NCI-H82 treated with DMSO at 0.1 percent for 48 hours (cell line): Measurements from ENCODE around the gene WNT3A.

ENCODE experiments used
- DNase-seq: peaks from one replicate; lab custom pipeline; 2025; ENCODE audit not compliant: unreplicated experiment; lab: John Stamatoyannopoulos, UW

Gene WNT3A

DNA sequence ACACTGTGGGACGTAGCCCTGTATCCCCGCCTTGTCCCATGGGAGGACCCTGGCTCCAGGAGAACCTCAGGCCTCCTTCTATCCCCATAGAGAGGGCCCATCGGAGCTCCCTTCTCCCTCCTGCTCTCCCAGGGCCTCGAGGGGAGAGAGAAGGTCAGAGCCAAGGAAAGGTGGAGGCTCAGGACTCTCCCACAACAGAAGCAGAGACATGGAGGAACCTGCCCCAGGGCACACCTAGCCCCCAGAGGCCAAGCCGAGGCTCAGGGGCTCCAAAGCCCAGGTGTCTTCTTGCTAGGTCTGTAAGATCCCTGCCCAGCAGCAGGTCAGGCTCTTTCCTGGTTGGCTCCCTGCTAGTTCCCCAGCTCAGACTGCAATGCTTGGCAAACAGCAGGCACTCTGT lies 41.3 kb downstream of the WNT3A start:
- DNase-seq, result no peak

DNA sequence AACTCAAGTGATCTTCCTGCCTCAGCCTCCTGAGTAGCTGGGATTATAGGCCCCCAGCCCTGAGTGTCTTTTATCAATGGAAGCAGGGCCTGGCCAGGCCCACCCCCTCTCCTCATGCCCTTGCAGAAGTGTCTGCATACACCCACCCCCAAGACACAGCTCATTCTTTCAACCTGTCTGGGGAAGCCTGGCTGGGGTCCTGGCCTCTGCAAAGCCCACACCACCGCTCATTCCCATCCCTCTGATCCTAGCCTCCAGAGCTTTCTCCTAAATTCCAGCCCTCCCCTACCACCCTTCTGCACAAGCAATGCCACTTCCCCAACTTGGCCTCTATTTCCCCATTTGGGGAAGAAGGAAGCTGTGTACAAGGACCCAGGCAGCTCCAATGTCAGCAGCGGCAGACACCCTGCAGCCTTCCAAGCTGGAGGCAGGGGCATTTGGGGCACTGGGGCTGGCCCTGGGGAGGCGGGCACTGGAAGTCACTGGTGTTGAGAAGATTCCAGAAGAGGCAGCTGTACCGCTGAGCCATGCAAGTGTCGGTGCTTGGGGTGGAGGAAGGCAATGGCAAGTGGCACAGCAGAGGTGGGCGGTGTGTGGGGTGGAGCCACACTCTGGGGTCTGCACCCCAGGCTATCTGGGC lies 42.0 kb downstream of the WNT3A start:
- no peak for DNase-seq

DNA sequence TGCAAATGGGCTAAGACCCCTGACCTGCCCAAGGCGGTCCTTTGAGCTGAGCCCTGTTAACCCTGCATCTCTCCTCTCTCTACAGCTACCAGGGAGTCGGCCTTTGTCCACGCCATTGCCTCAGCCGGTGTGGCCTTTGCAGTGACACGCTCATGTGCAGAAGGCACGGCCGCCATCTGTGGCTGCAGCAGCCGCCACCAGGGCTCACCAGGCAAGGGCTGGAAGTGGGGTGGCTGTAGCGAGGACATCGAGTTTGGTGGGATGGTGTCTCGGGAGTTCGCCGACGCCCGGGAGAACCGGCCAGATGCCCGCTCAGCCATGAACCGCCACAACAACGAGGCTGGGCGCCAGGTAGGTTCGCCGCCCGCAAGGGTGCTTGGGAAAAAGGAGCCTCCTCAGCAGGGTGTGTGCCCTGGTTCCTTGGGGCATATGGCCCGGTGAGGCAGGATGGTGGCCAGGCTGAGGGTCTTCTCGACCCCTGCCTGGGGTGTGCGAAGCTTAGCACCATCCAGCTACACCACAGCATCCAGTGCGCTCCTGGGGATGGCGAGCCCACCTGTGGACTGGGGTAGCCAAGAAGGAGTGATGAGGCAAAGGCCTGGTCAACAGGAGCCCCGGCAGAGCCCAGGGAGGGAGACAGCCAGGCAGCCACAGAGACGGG lies 43.9 kb downstream of the WNT3A start:
- DNase-seq, result no peak

DNA sequence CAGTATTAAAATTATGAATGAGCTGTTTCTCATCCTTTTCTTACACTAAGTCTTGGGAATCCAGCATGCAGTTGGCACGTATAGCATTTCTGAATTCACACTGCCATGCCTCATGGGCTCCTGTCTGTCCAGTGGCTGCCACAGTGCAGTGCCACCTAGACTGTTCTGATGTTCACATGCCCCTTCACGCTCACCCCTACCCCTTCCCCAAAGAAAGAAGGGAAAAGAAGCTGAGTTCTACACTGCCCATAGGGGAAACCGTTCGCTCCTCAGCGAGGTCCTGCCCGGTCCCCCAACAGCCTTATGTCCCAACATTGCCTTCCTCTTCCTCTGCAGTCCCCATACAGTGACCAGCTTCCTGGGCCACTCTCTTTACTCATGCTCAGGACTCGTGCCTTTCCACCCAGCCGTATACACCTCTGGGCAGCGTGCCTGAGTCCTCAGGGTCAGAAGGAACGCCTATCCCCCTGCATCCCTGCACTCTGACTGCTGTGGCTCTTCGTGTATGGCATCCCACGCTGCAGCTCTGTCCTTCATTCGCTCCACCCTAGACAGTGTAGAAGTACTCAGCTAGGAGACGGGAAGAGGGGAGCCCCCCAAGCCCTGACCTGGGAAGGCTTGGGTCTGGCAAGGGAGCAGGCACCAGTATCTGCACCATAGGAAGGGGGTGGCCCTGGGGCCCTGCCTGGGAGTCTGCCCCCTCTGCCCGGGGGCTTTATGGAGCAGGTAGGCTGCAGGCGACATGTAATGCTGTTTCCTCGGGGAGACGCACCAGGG lies 51.6 kb downstream of the WNT3A start:
- DNase-seq, result no peak

DNA sequence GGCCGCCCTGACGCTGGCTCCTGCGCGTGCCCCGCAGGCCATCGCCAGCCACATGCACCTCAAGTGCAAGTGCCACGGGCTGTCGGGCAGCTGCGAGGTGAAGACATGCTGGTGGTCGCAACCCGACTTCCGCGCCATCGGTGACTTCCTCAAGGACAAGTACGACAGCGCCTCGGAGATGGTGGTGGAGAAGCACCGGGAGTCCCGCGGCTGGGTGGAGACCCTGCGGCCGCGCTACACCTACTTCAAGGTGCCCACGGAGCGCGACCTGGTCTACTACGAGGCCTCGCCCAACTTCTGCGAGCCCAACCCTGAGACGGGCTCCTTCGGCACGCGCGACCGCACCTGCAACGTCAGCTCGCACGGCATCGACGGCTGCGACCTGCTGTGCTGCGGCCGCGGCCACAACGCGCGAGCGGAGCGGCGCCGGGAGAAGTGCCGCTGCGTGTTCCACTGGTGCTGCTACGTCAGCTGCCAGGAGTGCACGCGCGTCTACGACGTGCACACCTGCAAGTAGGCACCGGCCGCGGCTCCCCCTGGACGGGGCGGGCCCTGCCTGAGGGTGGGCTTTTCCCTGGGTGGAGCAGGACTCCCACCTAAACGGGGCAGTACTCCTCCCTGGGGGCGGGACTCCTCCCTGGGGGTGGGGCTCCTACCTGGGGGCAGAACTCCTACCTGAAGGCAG lies 52.3 kb downstream of the WNT3A start:
- no peak for DNase-seq

GRCh38 chr1:228059634-228060457 lies 53.0 kb downstream of the WNT3A start:
- peak; percentile 32 for DNase-seq

- DNase-seq, result no peak
Measured at GRCh38 chr1:228060458-228061190, 53.8 kb downstream of the WNT3A start.

DNA sequence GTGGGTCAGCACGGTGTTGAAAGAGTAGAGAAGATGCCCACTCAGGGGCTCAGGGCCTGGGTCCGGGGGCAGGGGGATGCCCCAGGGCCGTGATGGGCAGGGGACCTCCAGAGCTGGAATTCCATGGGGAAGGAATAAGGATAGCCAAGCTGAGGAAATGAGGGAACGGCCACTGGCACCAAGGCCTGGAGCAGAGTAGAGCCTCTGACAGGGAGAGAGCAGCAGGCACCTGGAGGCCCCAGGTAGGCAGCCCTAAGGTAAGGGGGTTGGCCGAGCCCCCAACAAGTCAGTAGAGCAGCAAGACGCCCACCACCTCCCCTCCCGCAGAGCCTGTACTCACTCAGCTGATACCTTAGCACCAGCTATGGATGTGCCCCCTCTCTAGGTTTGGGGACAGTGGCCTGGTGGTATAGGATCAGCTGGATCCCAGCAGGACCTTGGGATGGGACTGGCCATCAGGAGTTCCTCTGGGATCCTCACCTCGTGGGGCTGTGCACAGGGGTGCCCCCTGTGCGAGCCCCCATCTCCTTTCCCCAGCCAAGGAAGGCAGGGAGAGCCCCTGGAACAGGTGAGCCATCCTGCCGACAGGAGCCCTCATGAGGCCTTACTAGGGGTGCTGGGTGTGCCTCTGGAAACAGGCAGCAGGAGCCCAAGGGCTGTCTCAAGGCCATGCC lies 54.8 kb downstream of the WNT3A start:
- no peak for DNase-seq

- no peak for DNase-seq
Measured at GRCh38 chr1:228062085-228062791, 55.4 kb downstream of the WNT3A start.

DNA sequence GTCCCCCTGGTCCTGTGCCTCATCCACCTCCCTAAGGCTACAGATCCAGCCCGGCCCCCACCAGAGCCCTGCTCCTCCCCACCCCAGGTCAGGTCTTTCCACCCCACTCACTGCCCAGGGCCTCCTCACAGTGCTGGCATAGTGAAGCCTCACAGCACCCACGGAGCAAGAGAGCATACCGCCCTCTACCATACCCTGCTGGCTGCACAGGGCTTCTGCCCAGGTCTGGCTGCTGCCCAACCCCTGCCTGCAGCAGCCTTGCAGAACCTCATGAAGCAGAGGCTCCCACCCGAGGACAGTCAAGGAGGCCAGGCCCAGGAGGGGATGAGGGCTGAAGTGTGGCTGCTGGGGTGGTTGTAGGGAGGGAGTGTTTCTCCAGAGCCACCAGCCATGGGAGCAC lies 56.0 kb downstream of the WNT3A start:
- DNase-seq, result no peak

DNA sequence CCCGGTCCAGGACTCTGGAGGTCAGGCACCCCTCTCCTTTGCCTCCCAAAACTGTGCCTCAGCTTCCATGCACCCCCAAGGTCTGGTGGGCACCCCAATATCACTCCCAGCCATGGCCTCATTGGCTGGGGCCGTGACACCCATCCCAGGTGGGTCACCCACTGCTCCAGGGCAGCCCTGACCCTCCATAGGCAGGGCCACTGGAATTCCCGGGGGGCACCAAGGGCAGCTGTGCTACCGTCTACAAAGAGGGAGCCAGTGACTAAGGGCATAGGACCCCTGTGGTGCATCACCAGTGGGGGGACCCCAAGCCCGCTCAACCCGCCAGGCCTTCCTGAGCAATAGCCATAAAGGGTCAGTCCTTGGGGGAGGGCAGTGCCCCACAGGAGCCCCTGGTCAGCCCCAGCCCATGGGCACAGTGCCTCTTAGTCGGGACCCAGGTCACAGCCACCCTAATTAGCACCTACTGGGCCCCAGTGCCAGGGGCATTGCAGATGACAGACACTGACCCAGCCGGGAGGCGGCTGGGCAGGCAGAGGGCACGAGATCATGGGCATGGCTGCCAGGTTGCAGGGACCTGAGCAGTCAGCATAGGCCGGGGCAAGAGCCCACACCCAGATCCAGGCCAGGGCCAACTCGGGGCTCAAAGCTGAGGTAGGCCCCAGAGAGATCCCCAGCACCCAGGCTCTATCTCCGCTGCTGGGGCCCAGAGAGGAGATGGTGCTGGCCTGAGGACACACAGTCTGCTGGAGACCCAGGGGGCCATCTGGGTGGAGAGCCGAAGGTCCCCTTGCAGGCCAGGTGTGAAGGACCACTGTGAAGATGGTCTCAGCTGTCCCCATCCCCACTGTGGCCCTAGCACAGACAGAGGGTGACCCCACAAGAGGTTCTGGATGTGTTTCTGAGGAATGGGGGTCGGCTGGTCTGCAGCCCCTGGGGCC lies 56.7 kb downstream of the WNT3A start:
- no peak for DNase-seq

GRCh38 chr1:228064296-228064695 lies 57.5 kb downstream of the WNT3A start:
- DNase-seq, result no peak

DNA sequence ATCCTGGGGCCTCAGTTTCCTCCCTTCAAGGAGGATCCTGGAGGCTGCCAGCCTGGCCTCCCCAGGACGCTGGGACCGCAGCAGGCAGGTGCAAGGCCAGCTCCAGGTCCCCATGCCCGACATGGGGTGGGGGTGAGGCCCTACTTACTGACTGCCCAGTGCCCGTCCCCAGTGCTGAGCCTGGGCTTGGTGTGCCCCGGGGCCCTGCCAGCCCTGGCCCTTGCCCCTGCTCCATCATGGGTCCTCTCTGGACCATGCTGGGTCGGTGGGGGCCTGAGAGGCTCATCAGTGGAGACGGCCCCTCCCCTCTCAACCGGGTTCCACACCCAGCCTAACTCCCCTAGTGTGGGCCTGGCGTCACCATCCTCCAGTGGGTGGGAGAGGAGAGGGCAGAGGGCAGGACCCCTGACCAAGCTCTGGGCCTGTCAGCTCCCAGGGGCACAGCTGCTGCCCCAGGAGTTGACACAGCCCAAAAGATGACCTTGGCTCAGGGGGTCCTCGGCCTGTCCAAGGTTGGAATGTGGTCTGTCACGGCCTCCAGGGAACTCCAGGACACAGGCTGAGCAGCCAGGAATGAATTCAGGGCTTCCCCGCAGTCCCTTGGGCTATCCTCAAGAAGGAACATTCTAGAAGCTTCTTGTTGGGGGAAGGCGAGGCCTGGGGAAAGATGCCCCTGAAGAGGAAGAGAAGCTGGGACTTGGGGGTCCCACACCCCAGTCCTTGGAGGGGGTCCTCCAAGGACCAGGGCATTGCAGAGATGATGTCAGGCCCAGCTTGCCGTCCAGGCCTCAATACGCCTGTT lies 58.1 kb downstream of the WNT3A start:
- no peak for DNase-seq

DNA sequence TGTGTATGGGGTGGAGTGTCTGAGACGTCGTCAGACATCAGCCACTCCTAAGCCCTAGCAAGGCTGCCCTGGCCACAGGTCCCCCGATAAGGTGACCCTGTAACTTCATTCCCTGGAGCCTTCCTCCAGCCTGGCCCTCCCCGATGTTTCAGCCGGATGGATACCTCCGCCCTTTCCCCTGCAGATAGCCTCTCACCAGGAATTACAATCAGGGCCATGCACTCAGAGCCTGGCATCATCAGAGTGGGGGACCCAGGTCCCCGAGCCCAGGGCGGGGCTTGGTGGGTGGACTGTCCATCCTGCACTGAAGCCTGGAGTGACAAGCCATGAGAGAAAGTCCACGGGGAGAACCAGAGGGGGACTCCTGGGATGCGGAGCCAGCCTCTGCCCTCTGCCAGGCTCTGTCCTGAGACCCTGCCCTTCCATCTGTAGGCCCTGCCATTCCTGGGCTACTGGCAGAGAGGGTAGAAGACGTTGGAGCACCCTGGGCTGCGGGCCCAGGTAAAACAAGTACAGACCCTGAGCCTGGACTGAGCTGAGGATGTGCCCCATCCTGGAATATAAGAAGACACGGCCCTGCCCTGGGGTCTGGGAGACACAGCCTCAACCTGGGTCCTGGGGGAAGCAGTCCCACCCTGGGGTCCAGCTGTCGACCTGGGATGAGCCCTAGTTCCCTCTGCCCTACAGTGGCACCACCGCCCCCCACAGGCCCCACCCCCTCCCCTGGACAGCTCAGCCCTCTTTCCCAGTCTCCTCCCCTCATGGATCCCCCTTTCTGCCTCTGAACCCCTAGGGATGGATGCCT lies 58.9 kb downstream of the WNT3A start:
- DNase-seq, result no peak

DNA sequence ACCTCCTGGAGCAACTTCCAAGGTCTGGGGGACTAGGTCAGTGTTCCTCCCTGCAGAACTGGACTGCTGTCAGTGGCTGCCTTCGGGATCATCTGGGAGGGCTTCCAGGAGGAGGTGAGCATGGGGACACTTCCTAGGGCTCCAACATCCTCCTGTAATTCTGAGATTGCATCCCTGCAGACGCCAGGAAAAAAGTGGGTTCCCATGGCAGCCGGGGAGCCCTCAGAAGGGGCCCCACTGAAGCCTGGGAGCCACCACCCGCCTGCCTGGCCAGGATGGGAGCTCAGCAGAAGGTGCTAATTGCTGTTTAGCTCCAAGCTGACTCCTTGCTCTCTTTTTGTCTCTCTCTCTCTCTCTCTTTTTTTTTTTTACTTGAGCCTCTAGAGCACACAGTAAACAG lies 59.6 kb downstream of the WNT3A start:
- no peak for DNase-seq
